Epithelial cell of proximal tubule (primary cell): ENCODE measurements around the gene RBM34. TPM values are rescaled to one million over a fixed set of nuclear protein-coding genes. Genes with fewer than 3 reads are reported as not detected.
"Not testable (repeated sequence)": the region's sequence is repeated elsewhere in the genome, so short reads cannot be mapped to it uniquely, and the experiment has no call there.

Source experiments
- DNase-seq: peaks from one replicate; pipeline ENCODE4 v3.0.0-alpha.2; 2011; ENCODE audit warnings: low read depth
- H3K4me3 ChIP-seq: 2 replicates; pipeline ENCODE4 v1.5.1; 2011; ENCODE audit warnings: low read depth, mild to moderate bottlenecking, low read length
- total RNA-seq: library from RNA; depleted of rRNA; stranded (reverse); fragments of >200 nt; gene quantifications from 2 replicates; pipeline ENCODE4 v1.2.3, GENCODE V29; 2015
- TF ChIP-seq, protein P1 (sequence below): conservative IDR thresholded peaks from 2 replicates; pipeline ENCODE4 v1.5.1; 2012; ENCODE audit warnings: low read depth, mild to moderate bottlenecking, low read length

RBM34 gene
- total RNA-seq, 1 donor from 2014 or later: 87.2 TPM

DNA sequence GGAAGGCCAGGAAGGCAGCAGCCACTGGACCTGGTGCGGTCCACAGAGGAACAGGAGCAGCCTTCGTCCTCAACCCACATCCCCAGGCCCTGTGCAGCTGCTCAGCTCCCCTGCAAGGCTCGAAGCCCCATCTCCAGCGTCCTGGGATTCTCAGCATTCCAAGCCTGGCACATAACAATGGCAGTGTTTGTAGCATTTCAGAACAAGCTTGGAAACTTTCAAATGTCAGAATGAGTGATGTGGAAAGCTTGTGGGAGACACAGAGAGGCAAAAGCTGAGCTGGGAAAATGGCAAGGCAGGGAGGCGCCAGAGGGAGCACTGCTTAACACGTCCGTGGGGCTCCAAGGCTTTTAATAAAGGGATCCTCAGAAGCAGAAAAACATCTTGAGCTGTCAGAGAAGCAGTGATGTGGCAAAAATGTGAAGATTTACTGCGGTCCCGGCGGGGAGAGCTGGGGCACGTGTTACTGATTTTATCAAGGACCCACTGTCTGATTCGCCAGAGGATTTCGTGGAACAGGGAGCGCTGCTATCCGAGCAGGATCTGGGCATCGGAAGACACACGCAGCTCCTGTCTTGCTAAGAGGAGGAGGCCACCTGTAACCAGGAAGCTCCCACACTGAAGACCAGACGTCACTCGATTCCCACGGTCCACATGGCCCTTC lies 70.5 kb downstream of the RBM34 start:
- H3K4me3 ChIP-seq: no peak overlapping the region
- DNase-seq: no peak
- TF ChIP-seq, protein P1, sequence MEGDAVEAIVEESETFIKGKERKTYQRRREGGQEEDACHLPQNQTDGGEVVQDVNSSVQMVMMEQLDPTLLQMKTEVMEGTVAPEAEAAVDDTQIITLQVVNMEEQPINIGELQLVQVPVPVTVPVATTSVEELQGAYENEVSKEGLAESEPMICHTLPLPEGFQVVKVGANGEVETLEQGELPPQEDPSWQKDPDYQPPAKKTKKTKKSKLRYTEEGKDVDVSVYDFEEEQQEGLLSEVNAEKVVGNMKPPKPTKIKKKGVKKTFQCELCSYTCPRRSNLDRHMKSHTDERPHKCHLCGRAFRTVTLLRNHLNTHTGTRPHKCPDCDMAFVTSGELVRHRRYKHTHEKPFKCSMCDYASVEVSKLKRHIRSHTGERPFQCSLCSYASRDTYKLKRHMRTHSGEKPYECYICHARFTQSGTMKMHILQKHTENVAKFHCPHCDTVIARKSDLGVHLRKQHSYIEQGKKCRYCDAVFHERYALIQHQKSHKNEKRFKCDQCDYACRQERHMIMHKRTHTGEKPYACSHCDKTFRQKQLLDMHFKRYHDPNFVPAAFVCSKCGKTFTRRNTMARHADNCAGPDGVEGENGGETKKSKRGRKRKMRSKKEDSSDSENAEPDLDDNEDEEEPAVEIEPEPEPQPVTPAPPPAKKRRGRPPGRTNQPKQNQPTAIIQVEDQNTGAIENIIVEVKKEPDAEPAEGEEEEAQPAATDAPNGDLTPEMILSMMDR: no peak

DNA sequence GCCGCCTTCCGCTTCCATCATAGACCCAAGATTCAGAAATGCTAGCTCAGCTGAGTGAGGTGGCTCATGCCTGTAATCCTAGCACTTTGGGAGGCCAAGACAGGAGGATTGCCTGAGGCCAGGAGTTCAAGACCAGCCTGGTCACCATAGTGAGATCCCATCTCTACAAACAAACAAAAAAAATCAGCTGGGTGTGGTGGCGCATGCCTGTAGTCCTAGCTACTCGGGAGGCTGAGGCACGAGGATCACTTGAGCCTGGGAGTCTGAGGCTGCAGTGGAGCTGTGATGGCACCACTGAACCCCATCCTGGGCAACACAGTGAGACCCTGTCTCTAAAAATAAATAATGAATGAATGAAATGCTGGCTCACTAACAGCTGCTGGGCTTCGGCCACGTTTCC lies 72.1 kb downstream of the RBM34 start:
- DNase-seq: no peak
- TF ChIP-seq, protein P1: no peak
- H3K4me3 ChIP-seq: no peak overlapping the region

GRCh38 chr1:235088430-235088829 lies 72.6 kb downstream of the RBM34 start:
- H3K4me3 ChIP-seq: no peak overlapping the region
- TF ChIP-seq, protein P1: no peak
- DNase-seq: no peak

DNA sequence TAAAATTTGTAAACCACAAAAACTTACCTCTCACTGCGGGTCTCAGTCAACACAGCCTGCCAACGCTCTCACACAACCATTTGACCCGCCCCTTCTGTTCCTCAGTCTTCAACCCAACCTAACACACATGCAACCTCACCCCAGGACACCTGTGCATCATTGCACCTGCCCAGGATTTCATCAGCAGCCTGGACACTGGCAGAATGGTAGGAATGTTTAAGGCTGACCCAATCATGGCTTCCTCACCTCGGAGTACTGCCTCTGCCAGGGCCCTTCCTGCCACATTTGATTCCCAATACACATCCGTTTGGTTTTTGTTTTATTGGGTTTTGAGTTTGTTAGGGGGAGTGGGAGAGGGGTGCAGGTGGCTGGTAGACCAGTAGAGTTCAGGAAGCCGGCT lies 73.1 kb downstream of the RBM34 start:
- DNase-seq: no peak
- no peak overlapping the region for H3K4me3 ChIP-seq
- TF ChIP-seq, protein P1: no peak

- H3K4me3 ChIP-seq, DNase-seq: not testable (repeated sequence)
These were observed 75.5 kb downstream of the RBM34 start for GRCh38 chr1:235085411-235086117.

Other genes starting within 250 kb of the RBM34 start
- gene TOMM20, start 32.4 kb downstream of the RBM34 start, total RNA-seq: 101 and 123 TPM in 2 replicates
- gene ARID4B, start 166.9 kb upstream of the RBM34 start, total RNA-seq: 10.9 and 13.8 TPM in 2 replicates
- 17.1 and 26.3 TPM in 2 replicates for gene GGPS1, start 167.3 kb upstream of the RBM34 start, total RNA-seq
- gene TBCE, start 206.2 kb upstream of the RBM34 start, total RNA-seq: 20.9 and 27.4 TPM in 2 replicates